ENCODE data around the gene OR1D5. TPM values are rescaled to one million over a fixed set of nuclear protein-coding genes. Genes with fewer than 3 reads are reported as not detected.

OR1D5 gene
- total RNA-seq, 2 experiments from 2014 or later: not detected

GRCh38 chr17:3020381-3020780 is 43.0 kb downstream of the OR1D5 start:
- Histone ChIP-seq H3K4me1 (ENCODE audit: insufficient read depth, low read length, poor library complexity, severe bottlenecking) (no peaks in the 10 kb centered on the region), H4K20me1 (ENCODE audit: insufficient read depth, low read length) (no peaks in the 10 kb centered on the region), H3K27ac (ENCODE audit: low read depth, low read length, poor library complexity, severe bottlenecking) (no peak overlapping the region), H3K79me2 (ENCODE audit: insufficient read depth, low read depth, low read length) (no peaks in the 10 kb centered on the region), H3K9me2 (ENCODE audit: insufficient read depth, low read length) (no peaks in the 10 kb centered on the region), H3K4me2 (ENCODE audit: low read length) (no peak overlapping the region), H2AFZ (ENCODE audit: low read length) (no peak overlapping the region), H3K9me3 (ENCODE audit: low read length) (peaks cover 18% of the 10 kb centered on the region; the same call in 1 of the 2 replicates), H3K4me3 (ENCODE audit: low read depth, low read length, poor library complexity, severe bottlenecking) (no peak overlapping the region), H3K36me3 (ENCODE audit: insufficient read depth, low read length) (peaks cover 77% of the 10 kb centered on the region)
- intact Hi-C loops (cut with micrococcal nuclease; ENCODE audit: unreplicated experiment): no loop called here
- no peak for DNase-seq (ENCODE audit: low spot score)
- no TSS peak for BruUV-seq (replicated peaks)
- no peak for TF ChIP-seq CTCF (conservative IDR thresholded peaks at IDR 0.05; ENCODE audit: low read length)
- TF ChIP-seq EZH2phosphoT487 (IDR thresholded peaks at IDR 0.05; ENCODE audit: borderline replicate concordance, low read depth, low read length): no peak
- ChIA-PET POLR2A (interaction anchor here (0.5 kb wide), 2 partner anchors 9 to 163 kb away, joined by 3 read pairs; no protein-coding TSS in a partner anchor), CTCF (ENCODE audit: unreplicated experiment) (no interaction called here)

- Histone ChIP-seq H2AFZ (ENCODE audit: low read length) (no peak overlapping the region), H3K36me3 (ENCODE audit: insufficient read depth, low read length) (peaks cover 75% of the 10 kb centered on the region), H3K79me2 (ENCODE audit: insufficient read depth, low read depth, low read length) (no peaks in the 10 kb centered on the region), H3K27ac (ENCODE audit: low read depth, low read length, poor library complexity, severe bottlenecking) (no peak overlapping the region), H3K4me2 (ENCODE audit: low read length) (no peak overlapping the region), H3K9me2 (ENCODE audit: insufficient read depth, low read length) (no peaks in the 10 kb centered on the region), H3K9me3 (ENCODE audit: low read length) (peaks cover 18% of the 10 kb centered on the region; the same call in 1 of the 2 replicates), H3K4me1 (ENCODE audit: insufficient read depth, low read length, poor library complexity, severe bottlenecking) (no peaks in the 10 kb centered on the region), H4K20me1 (ENCODE audit: insufficient read depth, low read length) (no peaks in the 10 kb centered on the region), H3K4me3 (ENCODE audit: low read depth, low read length, poor library complexity, severe bottlenecking) (no peak overlapping the region)
- TF ChIP-seq CTCF (conservative IDR thresholded peaks at IDR 0.05; ENCODE audit: low read length): no peak
- TF ChIP-seq EZH2phosphoT487 (IDR thresholded peaks at IDR 0.05; ENCODE audit: borderline replicate concordance, low read depth, low read length): no peak
- DNase-seq (ENCODE audit: low spot score): no peak
- no TSS peak for BruUV-seq (replicated peaks)
- ChIA-PET POLR2A (interaction anchor here (0.6 kb wide), 1 partner anchor 11 kb away, joined by 4 read pairs; no protein-coding TSS in a partner anchor), CTCF (ENCODE audit: unreplicated experiment) (no interaction called here)
- intact Hi-C loops (cut with micrococcal nuclease; ENCODE audit: unreplicated experiment): no loop called here
Measured at GRCh38 chr17:3019761-3020160, 43.6 kb downstream of the OR1D5 start.

GRCh38 chr17:3017936-3018335 is 45.5 kb downstream of the OR1D5 start:
- ChIA-PET CTCF (ENCODE audit: unreplicated experiment) (no interaction called here), POLR2A (interaction anchor here (0.6 kb wide), 1 partner anchor 117 kb away, joined by 3 read pairs; no protein-coding TSS in a partner anchor)
- Histone ChIP-seq H3K9me3 (ENCODE audit: low read length) (peaks cover 10% of the 10 kb centered on the region; the same call in 1 of the 2 replicates), H3K4me2 (ENCODE audit: low read length) (no peak overlapping the region), H3K79me2 (ENCODE audit: insufficient read depth, low read depth, low read length) (no peaks in the 10 kb centered on the region), H4K20me1 (ENCODE audit: insufficient read depth, low read length) (no peaks in the 10 kb centered on the region), H3K4me1 (ENCODE audit: insufficient read depth, low read length, poor library complexity, severe bottlenecking) (no peaks in the 10 kb centered on the region), H3K4me3 (ENCODE audit: low read depth, low read length, poor library complexity, severe bottlenecking) (no peak overlapping the region), H3K27ac (ENCODE audit: low read depth, low read length, poor library complexity, severe bottlenecking) (no peak overlapping the region), H2AFZ (ENCODE audit: low read length) (no peak overlapping the region), H3K9me2 (ENCODE audit: insufficient read depth, low read length) (no peaks in the 10 kb centered on the region), H3K36me3 (ENCODE audit: insufficient read depth, low read length) (peaks cover 62% of the 10 kb centered on the region)
- DNase-seq (ENCODE audit: low spot score): no peak
- intact Hi-C loops (cut with micrococcal nuclease; ENCODE audit: unreplicated experiment): no loop called here
- no TSS peak for BruUV-seq (replicated peaks)
- TF ChIP-seq EZH2phosphoT487 (IDR thresholded peaks at IDR 0.05; ENCODE audit: borderline replicate concordance, low read depth, low read length) (no peak), CTCF (conservative IDR thresholded peaks at IDR 0.05; ENCODE audit: low read length) (no peak)

Measured in OCI-LY7 (cell line).